GM19395 (cell line): ENCODE measurements around the gene GJD4.

ENCODE experiments used
- ATAC-seq: cut with Tn5 transposase; IDR thresholded peaks from one replicate; pipeline ENCODE4 v1.9.1; 2021; ENCODE audit warnings: mild to moderate bottlenecking, moderate library complexity; ENCODE audit not compliant: unreplicated experiment

GJD4 gene

DNA sequence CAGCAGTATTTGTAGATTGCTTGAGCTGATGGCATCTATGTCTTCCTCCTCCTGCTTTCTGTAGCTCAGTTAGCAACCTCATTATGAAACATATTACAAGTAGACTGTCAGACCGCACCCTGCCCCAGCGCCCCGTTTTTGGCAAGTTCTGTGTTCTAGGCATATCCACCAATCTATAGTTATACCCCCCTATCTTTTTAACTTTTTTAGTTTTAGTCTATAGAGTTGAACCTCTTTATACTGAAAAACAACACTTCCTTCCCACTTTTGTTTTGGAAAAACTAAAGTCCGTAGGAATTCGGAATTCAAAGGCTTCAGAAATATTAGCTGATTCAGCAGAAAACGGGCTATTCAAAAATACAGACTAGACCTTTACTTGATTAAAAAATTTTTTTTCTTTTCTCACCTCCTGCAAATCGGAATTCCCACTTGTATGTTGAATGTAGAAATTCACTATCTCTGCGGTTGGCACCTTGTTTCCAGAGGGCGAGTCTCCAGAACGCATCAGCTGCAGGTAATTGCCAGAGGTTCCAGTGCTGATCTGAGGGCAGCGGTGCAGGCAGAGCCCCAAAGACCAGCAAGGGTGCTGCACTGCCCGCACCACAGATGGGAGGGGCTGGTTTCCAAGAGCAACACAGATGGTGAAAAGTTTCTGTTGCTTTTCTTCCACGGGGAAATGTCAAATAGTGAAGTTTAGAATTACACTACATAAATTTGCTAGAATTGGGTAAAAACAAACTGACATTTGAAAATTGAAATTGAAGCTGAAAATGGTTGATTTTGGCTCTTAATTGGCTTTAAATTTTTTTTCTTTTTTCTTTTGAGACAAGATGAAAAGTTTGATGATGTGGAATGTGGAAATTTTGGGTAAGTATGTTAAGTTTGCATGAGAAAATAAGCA is 39.2 kb downstream of the GJD4 start:
- ATAC-seq, result no peak

DNA sequence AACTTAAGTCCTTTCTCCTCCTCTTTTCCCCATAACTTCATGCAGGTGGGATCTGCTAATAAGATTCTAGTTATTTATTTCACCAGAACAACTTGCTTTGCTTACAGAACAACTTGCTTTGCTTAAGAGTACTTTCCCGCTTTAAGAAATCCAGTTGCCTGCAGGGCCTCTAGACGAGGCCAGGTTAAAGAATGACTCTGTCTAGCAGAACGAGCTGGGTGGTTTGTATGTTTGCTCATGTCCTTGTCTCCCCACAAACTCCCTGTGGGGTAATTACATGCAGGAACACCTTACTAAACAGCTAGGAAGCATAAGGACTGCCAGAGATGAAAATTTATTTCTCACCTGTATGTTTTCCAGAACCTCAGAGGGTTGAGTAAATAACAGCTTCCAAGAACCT is 45.8 kb downstream of the GJD4 start:
- no peak for ATAC-seq

DNA sequence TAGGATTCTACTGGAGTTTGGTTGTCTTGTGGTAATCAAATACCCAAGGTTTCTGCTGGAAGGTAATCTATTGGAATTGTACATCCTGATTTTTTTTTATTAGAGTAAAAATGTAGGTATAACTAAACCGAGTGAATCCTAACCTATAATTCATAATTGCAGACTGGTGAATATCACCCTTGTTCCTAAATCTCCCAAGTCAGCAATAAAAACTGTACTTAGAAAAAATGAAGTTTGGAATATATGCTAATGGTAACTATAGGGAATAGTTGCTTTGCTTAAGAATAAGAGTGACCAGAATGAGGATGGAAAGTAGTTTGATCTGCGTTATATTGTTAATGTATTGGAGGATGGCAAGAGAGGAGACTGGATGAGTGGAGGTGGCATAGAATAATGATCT is 47.7 kb downstream of the GJD4 start:
- no peak for ATAC-seq

DNA sequence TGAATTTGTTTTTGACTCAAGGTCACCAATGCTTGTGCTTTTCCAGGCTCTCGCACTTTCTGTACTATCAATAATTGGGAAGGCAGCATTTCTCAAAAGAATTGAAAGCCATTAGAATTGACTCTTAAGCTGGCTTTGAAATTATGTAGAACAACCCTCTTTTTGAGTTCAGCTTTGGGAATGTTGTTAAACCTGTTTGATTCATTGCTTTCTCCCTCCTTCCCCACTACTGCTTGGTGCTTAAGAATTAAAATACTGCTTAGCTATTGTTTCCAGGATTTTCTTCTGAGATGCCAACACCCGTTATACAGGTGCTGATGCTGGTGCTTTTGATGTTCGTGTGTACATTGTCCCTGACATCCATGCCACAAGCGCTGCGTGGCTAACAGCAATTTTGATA is 52.5 kb downstream of the GJD4 start:
- no peak for ATAC-seq
